GM12865 (cell line): ENCODE results near the gene NCAPG2.
"Not testable (repeated sequence)": the region's sequence is repeated elsewhere in the genome, so short reads cannot be mapped to it uniquely, and the experiment has no call there.

Experiments used
- DNase-seq: peaks from one replicate; pipeline ENCODE4 v3.0.0; 2010; ENCODE audit warnings: low read depth
- H3K4me3 ChIP-seq: 2 replicates; pipeline ENCODE4 v1.5.1; 2011; ENCODE audit warnings: mild to moderate bottlenecking, low read depth, low read length, control low read depth
- CTCF ChIP-seq: IDR thresholded peaks from 2 replicates; pipeline ENCODE4 v1.5.1; 2011; ENCODE audit warnings: low read length, control low read depth, low read depth, inconsistent platforms; ENCODE audit not compliant: insufficient read depth; ENCODE audit errors: missing control alignments

The NCAPG2 gene

GRCh38 chr7:158676906-158677305 is 27.7 kb downstream of the NCAPG2 start:
- H3K4me3 ChIP-seq = no peak overlapping the region
- DNase-seq = no peak
- TF ChIP-seq CTCF = no peak

- H3K4me3 ChIP-seq = no peak overlapping the region
- TF ChIP-seq CTCF = no peak
- no peak for DNase-seq
These were observed 28.3 kb downstream of the NCAPG2 start for GRCh38 chr7:158676171-158676840.

- no peak for TF ChIP-seq CTCF
- DNase-seq = no peak
- no peak overlapping the region for H3K4me3 ChIP-seq
These were observed 31.6 kb downstream of the NCAPG2 start for GRCh38 chr7:158672975-158673374.

- not testable (repeated sequence) for DNase-seq, H3K4me3 ChIP-seq
These were observed 36.5 kb downstream of the NCAPG2 start for GRCh38 chr7:158668086-158668485.

- not testable (repeated sequence) for DNase-seq, H3K4me3 ChIP-seq
These were observed 37.5 kb downstream of the NCAPG2 start for GRCh38 chr7:158666966-158667678.

- no peak for TF ChIP-seq CTCF
- DNase-seq = no peak
- H3K4me3 ChIP-seq = no peak overlapping the region
These were observed 38.2 kb downstream of the NCAPG2 start for GRCh38 chr7:158666401-158666800.

- no peak for TF ChIP-seq CTCF
- DNase-seq = no peak
- H3K4me3 ChIP-seq = no peak overlapping the region
These were observed 40.2 kb downstream of the NCAPG2 start for GRCh38 chr7:158664406-158664805.

- DNase-seq = no peak
- H3K4me3 ChIP-seq = no peak overlapping the region
- TF ChIP-seq CTCF = no peak
These were observed 41.2 kb downstream of the NCAPG2 start for GRCh38 chr7:158663428-158663741.
